HFF-Myc (cell line): ENCODE measurements around the gene GOSR1.
"Not testable (repeated sequence)": the region's sequence is repeated elsewhere in the genome, so short reads cannot be mapped to it uniquely, and the experiment has no call there.

Source experiments
- DNase-seq: peaks from one replicate; pipeline ENCODE4 v3.0.0-alpha.2; 2011; ENCODE audit warnings: low read depth; ENCODE audit errors: extremely low read depth
- H3K4me3 ChIP-seq: replicated peaks from 2 replicates; pipeline ENCODE4 v1.5.1; 2011; ENCODE audit warnings: low read depth, mild to moderate bottlenecking, control low read depth, low read length
- CTCF ChIP-seq: IDR thresholded peaks from 2 replicates; pipeline ENCODE4 v1.5.1; 2012; ENCODE audit warnings: mild to moderate bottlenecking, low read depth, low read length, control low read depth; ENCODE audit errors: missing control alignments

The GOSR1 gene

GRCh38 chr17:30449480-30449879 is 27.7 kb upstream of the GOSR1 start:
- no peak for TF ChIP-seq CTCF
- H3K4me3 ChIP-seq: no peak overlapping the region
- DNase-seq: no peak

- no peak for TF ChIP-seq CTCF
- DNase-seq: no peak
- H3K4me3 ChIP-seq: no peak overlapping the region
Measured at GRCh38 chr17:30450125-30451027, 26.8 kb upstream of the GOSR1 start.

DNA sequence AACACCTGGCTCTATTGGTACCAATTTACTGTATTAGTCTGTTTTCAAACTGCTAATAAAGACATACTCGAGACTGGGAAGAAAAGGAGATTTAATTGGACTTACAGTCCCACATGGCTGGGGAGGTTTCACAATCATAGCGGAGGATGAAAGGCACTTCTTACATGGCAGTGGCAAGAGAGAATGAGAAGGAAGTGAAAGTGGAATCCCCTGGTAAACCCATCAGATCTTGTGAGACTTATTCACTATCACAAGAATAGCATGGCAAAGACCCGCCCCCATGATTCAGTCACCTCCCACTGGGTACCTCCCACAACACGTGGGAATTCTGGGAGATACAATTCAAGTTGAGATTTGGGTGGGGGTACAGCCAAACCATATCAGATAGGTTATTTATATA is 22.6 kb upstream of the GOSR1 start:
- no peak for TF ChIP-seq CTCF
- no peak for DNase-seq
- no peak overlapping the region for H3K4me3 ChIP-seq

GRCh38 chr17:30458371-30458770 is 18.8 kb upstream of the GOSR1 start:
- DNase-seq: no peak
- TF ChIP-seq CTCF: no peak
- H3K4me3 ChIP-seq: no peak overlapping the region

GRCh38 chr17:30458797-30459413 is 18.3 kb upstream of the GOSR1 start:
- DNase-seq, H3K4me3 ChIP-seq: not testable (repeated sequence)

GRCh38 chr17:30468465-30468864 is 8.7 kb upstream of the GOSR1 start:
- no peak overlapping the region for H3K4me3 ChIP-seq
- TF ChIP-seq CTCF: no peak
- DNase-seq: no peak

- no peak for DNase-seq
- TF ChIP-seq CTCF: no peak
- H3K4me3 ChIP-seq: no peak overlapping the region
Measured at GRCh38 chr17:30472238-30472890, 4.8 kb upstream of the GOSR1 start.
